GM23248 (cell line): ENCODE data around the gene NPB. TPM values are rescaled to one million over a fixed set of nuclear protein-coding genes. Genes with fewer than 3 reads are reported as not detected.
"Not testable (repeated sequence)": the region's sequence is repeated elsewhere in the genome, so short reads cannot be mapped to it uniquely, and the experiment has no call there.

ENCODE experiments used
- DNase-seq: peaks from one replicate; pipeline ENCODE4 v3.0.0-alpha.2; 2015
- H2AFZ ChIP-seq: fragments of 200-600 bp; sonication (generic); 2 replicates; pipeline ENCODE4 v1.6.1; 2016; ENCODE audit warnings: antibody characterized with exemption
- H3F3A ChIP-seq: fragments of 200-600 bp; sonication (generic); 2 replicates; pipeline ENCODE4 v1.6.1; 2016; ENCODE audit warnings: mild to moderate bottlenecking, antibody characterized with exemption, mixed run types; ENCODE audit not compliant: insufficient read depth
- H3K27ac ChIP-seq: fragments of 200-600 bp; sonication (generic); 2 replicates; pipeline ENCODE4 v1.5.1; 2016; ENCODE audit warnings: mild to moderate bottlenecking
- H3K27me3 ChIP-seq: fragments of 200-600 bp; sonication (generic); replicated peaks from 2 replicates; pipeline ENCODE4 v1.6.1; 2016; ENCODE audit warnings: mild to moderate bottlenecking; ENCODE audit not compliant: insufficient read depth
- H3K36me3 ChIP-seq: fragments of 200-600 bp; sonication (generic); 2 replicates; pipeline ENCODE4 v1.6.1; 2016; ENCODE audit warnings: low read depth, mild to moderate bottlenecking
- H3K4me1 ChIP-seq: fragments of 200-600 bp; sonication (generic); 2 replicates; pipeline ENCODE4 v1.6.1; 2016; ENCODE audit warnings: mild to moderate bottlenecking; ENCODE audit not compliant: insufficient read depth
- H3K4me2 ChIP-seq: fragments of 200-600 bp; sonication (generic); one replicate; pipeline ENCODE4 v1.6.1; 2016; ENCODE audit warnings: mild to moderate bottlenecking; ENCODE audit not compliant: unreplicated experiment
- H3K4me3 ChIP-seq: fragments of 200-600 bp; sonication (generic); 2 replicates; pipeline ENCODE4 v1.5.1; 2016; ENCODE audit warnings: mild to moderate bottlenecking
- H3K79me2 ChIP-seq: fragments of 200-600 bp; sonication (generic); 2 replicates; pipeline ENCODE4 v1.6.1; 2016; ENCODE audit warnings: mild to moderate bottlenecking; ENCODE audit not compliant: insufficient read depth
- H3K9ac ChIP-seq: fragments of 200-600 bp; sonication (generic); 2 replicates; pipeline ENCODE4 v1.6.1; 2016; ENCODE audit warnings: mild to moderate bottlenecking
- H3K9me2 ChIP-seq: fragments of 200-600 bp; sonication (generic); 2 replicates; pipeline ENCODE4 v1.6.1; 2016; ENCODE audit warnings: mixed run types, mild to moderate bottlenecking, moderate library complexity; ENCODE audit not compliant: insufficient read depth
- H3K9me3 ChIP-seq: fragments of 200-600 bp; sonication (generic); one replicate; pipeline ENCODE4 v1.6.1; 2017; ENCODE audit warnings: low read depth
- H4K20me1 ChIP-seq: fragments of 200-600 bp; sonication (generic); 2 replicates; pipeline ENCODE4 v1.6.0; 2016; ENCODE audit not compliant: insufficient read depth
- EZH2 ChIP-seq: fragments of 200-600 bp; sonication (generic); IDR thresholded peaks from 2 replicates; pipeline ENCODE4 v1.6.1; 2018; ENCODE audit warnings: antibody characterized with exemption, mild to moderate bottlenecking; ENCODE audit not compliant: insufficient read depth, poor library complexity, severe bottlenecking
- EZH2phosphoT487 ChIP-seq: fragments of 200-600 bp; sonication (generic); IDR thresholded peaks from 2 replicates; pipeline ENCODE4 v1.6.1; 2018; ENCODE audit warnings: antibody characterized with exemption, moderate library complexity, mild to moderate bottlenecking, low read depth; ENCODE audit not compliant: insufficient read depth
- WGBS, 2 experiments: methylation state at CpG; one replicate each; pipeline ENCODE4 v1.1.6; 2015 to 2017; ENCODE audit warnings: low lambda C conversion rate in 2 of 2, low coverage in 1 of 2; ENCODE audit errors: missing lambda C conversion rate in 2 of 2; 5-methylcytosine and 5-hydroxymethylcytosine counted together
- in situ Hi-C: fragments of 300-500 bp; cut with MboI; formaldehyde crosslinking; loops from 2 replicates; pipeline ENCODE4 v1.15.0; 2020
- polyA plus RNA-seq: library from polyadenylated mRNA; unstranded; fragments of >200 nt; fragmentation: Nextera tagmentation; extraction: Ambion mirVana; gene quantifications from 2 replicates; pipeline ENCODE4 v1.2.1, GENCODE V29; 2016
- total RNA-seq: library from RNA; depleted of rRNA; stranded (reverse); fragments of >200 nt; shearing (Covaris generic); gene quantifications from 2 replicates; pipeline ENCODE4 v1.2.3, GENCODE V29; 2014

NPB gene
- total and polyA plus RNA-seq, 2 experiments from 2014 or later = 1.1 to 2.4 TPM

- no peak overlapping the region for H2AFZ ChIP-seq
- H4K20me1 ChIP-seq = no peaks in the 10 kb centered on the region
- 96% methylated on average over 29 to 36 of the region's 36 CpGs for WGBS, 2 experiments
- no peak overlapping the region for H3K4me3 ChIP-seq
- no peak overlapping the region for H3K27ac ChIP-seq
- no peaks in the 10 kb centered on the region for H3K9me3 ChIP-seq
- peaks cover 5% of the 10 kb centered on the region; the same call in 1 of the 2 replicates for H3F3A ChIP-seq
- in situ Hi-C loops = no loop called here
- peaks cover 12% of the 10 kb centered on the region; the same call in 1 of the 2 replicates for H3K4me1 ChIP-seq
- no peak for DNase-seq
- no peak for TF ChIP-seq EZH2phosphoT487
- TF ChIP-seq EZH2 = no peak
- no peak overlapping the region for H3K9ac ChIP-seq
- 0 out of 2 replicates have a peak, but pooled peaks cover 10% of the 10 kb centered on the region for H3K36me3 ChIP-seq
- no peaks in the 10 kb centered on the region for H3K27me3 ChIP-seq
- no peaks in the 10 kb centered on the region for H3K9me2 ChIP-seq
- no peak overlapping the region for H3K4me2 ChIP-seq
- peaks cover 30% of the 10 kb centered on the region for H3K79me2 ChIP-seq
Observed at GRCh38 chr17:81914103-81914850, 12.2 kb downstream of the NPB start.

DNA sequence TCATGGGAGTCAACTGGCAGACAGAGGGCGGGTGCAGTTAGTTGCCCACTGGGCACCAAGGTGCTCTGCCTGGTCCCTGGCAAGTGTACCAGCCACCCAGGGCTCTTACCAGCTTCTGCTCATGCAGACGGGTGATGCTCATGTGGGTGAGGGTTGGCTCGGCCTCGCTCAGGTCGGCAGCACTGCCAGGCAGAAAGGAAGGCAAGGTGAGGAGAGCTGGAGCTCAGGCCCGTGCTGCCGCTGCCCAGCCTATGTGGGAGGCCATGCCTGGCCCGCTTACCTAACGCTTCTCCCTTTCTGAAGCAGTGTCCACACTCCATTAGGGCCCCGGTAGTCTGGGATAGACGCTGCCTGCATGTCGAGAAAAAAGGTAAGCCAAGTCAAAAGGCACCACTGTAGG is 13.3 kb downstream of the NPB start:
- WGBS, 2 experiments = 91 to 93% methylated on average over 11 to 12 of the region's 12 CpGs
- no peak for TF ChIP-seq EZH2phosphoT487
- no peak for TF ChIP-seq EZH2
- H3K27ac ChIP-seq = no peak overlapping the region
- H3K9ac ChIP-seq = no peak overlapping the region
- H3K9me3 ChIP-seq = no peaks in the 10 kb centered on the region
- in situ Hi-C loops = no loop called here
- peaks cover 41% of the 10 kb centered on the region for H3K79me2 ChIP-seq
- H3K36me3 ChIP-seq = 0 out of 2 replicates have a peak, but pooled peaks cover 10% of the 10 kb centered on the region
- H3K4me3 ChIP-seq = no peak overlapping the region
- peaks cover 5% of the 10 kb centered on the region; the same call in 1 of the 2 replicates for H3F3A ChIP-seq
- H3K4me1 ChIP-seq = peaks cover 11% of the 10 kb centered on the region; the same call in 1 of the 2 replicates
- H3K9me2 ChIP-seq = no peaks in the 10 kb centered on the region
- H3K27me3 ChIP-seq = no peaks in the 10 kb centered on the region
- DNase-seq = no peak
- no peak overlapping the region for H2AFZ ChIP-seq
- H3K4me2 ChIP-seq = no peak overlapping the region
- H4K20me1 ChIP-seq = no peaks in the 10 kb centered on the region

DNA sequence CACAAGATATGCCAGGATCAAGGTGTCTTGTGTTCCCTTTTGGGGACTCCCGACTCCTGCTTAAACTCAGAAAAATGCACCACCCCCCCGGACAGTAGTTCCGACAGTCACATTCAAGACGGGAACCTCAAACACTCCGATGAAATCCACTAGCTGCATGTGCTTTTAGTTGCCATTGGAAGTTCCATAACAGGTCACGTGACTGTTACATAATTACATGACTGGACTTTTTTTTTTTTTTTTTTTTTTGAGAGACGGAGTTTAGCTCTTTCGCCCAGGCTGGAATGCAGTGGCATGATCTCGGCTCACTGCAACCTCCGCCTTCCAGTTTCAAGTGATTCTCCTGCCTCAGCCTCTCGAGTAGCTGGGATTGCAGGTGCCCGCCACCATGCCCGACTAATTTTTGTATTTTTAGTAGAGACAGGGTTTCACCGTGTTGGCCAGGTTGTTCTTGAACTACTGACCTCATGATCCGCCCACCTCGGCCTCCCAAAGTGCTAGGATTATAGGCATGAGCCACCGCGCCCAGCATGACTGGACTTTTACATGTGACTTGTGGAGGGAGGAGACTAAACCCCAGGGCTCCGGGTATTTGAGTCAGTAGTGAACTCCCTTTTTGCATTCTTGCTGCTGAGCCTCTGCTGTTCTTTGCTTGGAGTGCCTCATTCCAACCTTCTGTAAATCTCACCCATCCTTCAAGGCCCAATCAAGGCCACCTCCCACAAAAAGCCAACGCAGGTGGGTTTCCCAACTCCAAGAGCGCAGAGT is 14.4 kb downstream of the NPB start:
- WGBS, 2 experiments = 74 to 76% methylated on average over 21 of the region's 21 CpGs

DNA sequence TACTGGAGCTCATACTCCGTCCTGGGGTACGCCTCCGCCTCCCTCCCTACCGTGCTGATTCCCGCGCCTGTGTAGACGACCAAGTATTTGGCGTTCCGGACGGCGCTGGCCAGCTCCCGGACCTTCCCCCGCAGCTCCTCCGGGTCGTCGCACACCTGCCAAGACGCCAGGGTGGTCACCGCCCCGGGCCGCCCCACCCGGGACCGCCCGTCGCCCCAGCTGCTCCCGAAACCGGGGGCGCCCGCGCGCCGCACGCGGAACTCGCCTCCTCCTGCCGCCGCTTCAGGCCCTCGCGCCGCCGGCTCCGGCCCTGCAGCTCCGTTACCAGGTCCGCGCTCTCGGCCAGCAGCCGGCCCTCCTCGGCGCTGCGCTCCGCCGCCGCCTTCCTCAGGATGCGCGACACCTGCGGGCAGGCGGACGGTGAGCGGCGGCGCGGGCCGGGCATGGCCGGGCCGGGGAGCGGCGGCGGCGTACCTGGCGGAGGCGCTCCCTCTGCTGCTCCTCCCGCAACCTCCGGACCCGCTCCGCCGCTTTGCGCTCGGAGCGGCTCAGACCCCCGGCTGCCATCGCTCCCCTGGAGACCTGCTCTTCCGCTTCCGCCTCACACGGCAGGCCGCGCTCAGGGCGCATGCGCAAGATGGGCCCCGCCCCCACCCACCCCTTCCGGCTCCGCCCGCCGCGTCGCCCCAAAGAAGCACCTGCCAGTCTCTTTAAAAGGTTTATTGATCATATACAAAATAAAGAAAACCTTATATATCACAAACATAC is 15.7 kb downstream of the NPB start, which contains the start of gene SIRT7:
Gene SIRT7 (minus strand): TSS at position 612 of the 768 bp plus-strand sequence. CDS start 45 bp downstream, at position 567.
- WGBS, 2 experiments = 1 to 2% methylated on average over 45 to 79 of the region's 94 CpGs
- Histone ChIP-seq H3K27ac (peak within 1 kb of the TSS; percentile 52), H3K9ac (peak within 1 kb of the TSS; percentile 75), H3K79me2 (peaks cover 65% of the 10 kb centered on the region), H4K20me1 (no peaks in the 10 kb centered on the region), H3K36me3 (0 out of 2 replicates have a peak, but pooled peaks cover 17% of the 10 kb centered on the region), H3K4me3 (peak within 1 kb of the TSS; percentile 80), H3F3A (no peaks in the 10 kb centered on the region; the same call in 1 of the 2 replicates), H3K9me3 (no peaks in the 10 kb centered on the region), H2AFZ (peak within 1 kb of the TSS; percentile 30), H3K27me3 (no peaks in the 10 kb centered on the region), H3K4me2 (peak within 1 kb of the TSS; percentile 92), H3K4me1 (peaks cover 9% of the 10 kb centered on the region; the same call in 1 of the 2 replicates), H3K9me2 (no peaks in the 10 kb centered on the region)
- no peak for TF ChIP-seq EZH2
- TF ChIP-seq EZH2phosphoT487 = no peak
- in situ Hi-C loops = no loop called here
- peak; percentile 80 for DNase-seq

More for the DNA sequence above, 14.4 kb downstream of the NPB start:
- H3K9me3 ChIP-seq = no peaks in the 10 kb centered on the region
- H3K4me2 ChIP-seq = peak overlapping the region; percentile 92
- DNase-seq = peak; percentile 87
- H3K27me3 ChIP-seq = no peaks in the 10 kb centered on the region
- peak overlapping the region; percentile 75 for H3K9ac ChIP-seq
- H3K4me1 ChIP-seq = peaks cover 9% of the 10 kb centered on the region; the same call in 1 of the 2 replicates
- no peak overlapping the region for H2AFZ ChIP-seq
- peaks cover 5% of the 10 kb centered on the region; the same call in 1 of the 2 replicates for H3F3A ChIP-seq
- 0 out of 2 replicates have a peak, but pooled peaks cover 14% of the 10 kb centered on the region for H3K36me3 ChIP-seq
- peak overlapping the region; percentile 80 for H3K4me3 ChIP-seq
- H3K9me2 ChIP-seq = no peaks in the 10 kb centered on the region
- no peak for TF ChIP-seq EZH2
- no peak for TF ChIP-seq EZH2phosphoT487
- in situ Hi-C loops = no loop called here
- peaks cover 52% of the 10 kb centered on the region for H3K79me2 ChIP-seq
- no peaks in the 10 kb centered on the region for H4K20me1 ChIP-seq
- peak overlapping the region; percentile 52 for H3K27ac ChIP-seq

DNA sequence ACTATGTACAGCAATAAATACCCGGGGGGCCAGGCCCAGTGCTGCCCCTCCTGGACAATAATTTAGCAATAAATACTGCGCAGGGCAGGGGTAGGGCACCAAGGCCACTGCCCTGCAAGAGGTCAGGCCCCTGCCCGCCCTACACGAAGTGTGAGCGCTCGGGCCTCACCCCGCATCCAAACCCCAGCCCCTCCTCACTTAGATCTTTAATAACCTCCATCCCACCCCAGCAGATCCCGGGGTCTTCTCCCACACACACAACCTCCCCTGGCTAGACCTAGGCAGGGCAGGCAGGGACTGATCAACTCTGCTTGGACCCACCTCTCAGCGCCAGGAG is 16.3 kb downstream of the NPB start:
- H3K27me3 ChIP-seq, H3K4me2 ChIP-seq, H3K4me1 ChIP-seq, H3K27ac ChIP-seq, H3K9me2 ChIP-seq, in situ Hi-C loops, H3K9me3 ChIP-seq, H2AFZ ChIP-seq, H3F3A ChIP-seq, DNase-seq, H3K9ac ChIP-seq, H4K20me1 ChIP-seq: not testable (repeated sequence)
- peak overlapping the region; percentile 80; the same call in 1 of the 2 replicates for H3K4me3 ChIP-seq
- peaks cover 70% of the 10 kb centered on the region for H3K79me2 ChIP-seq
- 0 out of 2 replicates have a peak, but pooled peaks cover 13% of the 10 kb centered on the region for H3K36me3 ChIP-seq
- 26 to 31% methylated on average over 7 to 9 of the region's 9 CpGs for WGBS, 2 experiments
